HG02588 (cell line): ENCODE measurements around the gene SLC39A11.
"Not testable (repeated sequence)": the region's sequence is repeated elsewhere in the genome, so short reads cannot be mapped to it uniquely, and the experiment has no call there.

ENCODE experiments used
- ATAC-seq: cut with Tn5 transposase; IDR thresholded peaks from one replicate; pipeline ENCODE4 v1.9.1; 2021; ENCODE audit warnings: mild to moderate bottlenecking, moderate library complexity; ENCODE audit not compliant: unreplicated experiment

The SLC39A11 gene

DNA sequence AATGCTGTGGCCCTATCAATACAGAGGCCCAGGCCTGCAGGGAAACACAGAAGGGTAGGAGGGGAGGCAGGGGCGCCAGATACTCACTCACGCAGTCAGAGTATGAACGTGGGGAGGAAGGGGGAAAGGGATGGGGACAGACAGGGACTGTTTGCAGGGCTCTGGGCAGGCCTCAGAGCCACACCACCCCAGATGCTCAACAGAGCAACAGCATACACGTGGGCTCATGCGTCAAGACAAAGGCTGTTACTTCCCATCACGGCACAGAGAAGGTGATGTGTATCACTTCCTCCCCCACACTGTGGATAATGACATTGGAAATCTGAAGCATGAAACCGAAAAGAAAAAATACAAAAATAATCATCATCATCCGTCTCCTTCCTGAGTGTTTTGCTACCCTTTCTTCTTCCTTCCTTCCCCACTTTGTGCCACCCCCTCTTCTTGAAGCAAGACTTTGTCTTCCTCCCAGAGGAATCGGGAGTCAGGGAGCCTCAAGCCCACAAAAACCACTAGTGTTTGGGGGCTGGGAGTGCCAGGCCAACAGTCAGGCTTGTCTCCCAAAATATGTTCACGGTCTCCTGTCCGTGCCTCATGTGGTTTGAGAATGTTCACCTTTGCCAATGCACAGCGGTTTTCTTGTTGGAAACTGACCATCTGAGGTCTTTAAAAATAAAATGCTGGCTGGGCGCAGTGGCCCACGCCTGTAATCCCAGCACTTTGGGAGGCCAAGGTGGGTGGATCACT is 20.1 kb downstream of the SLC39A11 start:
- no peak for ATAC-seq

DNA sequence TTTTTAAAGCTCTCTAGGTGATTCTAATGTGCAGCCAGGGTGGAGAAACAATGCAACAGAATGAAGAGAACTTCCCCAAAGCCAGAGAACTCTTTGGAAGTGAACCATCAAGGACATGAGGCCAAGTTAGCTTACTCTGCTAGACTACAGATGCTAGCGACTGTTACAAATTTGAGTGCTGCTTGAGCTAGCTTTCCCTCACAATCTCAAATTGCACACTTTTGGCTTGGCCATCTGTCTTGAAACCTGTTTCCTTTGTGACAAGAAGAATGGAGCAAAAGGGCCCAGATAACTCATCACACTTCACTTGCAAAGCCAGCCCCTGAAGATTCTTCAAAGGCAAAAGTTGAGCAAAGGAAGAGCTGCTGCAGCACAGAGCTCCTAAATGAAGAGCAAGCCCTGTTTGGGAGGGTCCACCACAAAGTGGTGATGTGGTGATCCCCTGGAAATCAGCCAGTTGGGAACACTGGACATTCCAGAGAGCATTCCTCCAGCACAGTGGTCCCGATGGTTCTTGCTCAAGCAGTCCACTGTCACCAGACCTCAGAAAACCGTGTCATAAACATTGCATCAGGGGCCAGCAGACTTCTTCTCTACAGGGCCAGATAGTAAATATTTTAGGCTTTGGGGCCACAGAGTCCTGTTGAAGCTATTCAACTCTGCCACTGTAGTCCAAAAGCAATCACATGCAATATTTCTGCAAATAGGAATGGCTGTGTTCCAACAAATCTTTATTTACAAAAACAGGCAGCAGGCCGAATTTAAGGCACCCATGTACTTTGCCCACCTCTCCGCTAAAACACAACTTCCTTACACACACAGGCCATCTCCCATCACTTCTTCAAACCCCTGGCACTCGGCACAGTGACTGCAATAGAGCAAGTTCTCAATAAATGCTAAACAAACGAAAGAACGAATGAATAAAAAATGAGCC is 21.2 kb downstream of the SLC39A11 start:
- no peak for ATAC-seq

DNA sequence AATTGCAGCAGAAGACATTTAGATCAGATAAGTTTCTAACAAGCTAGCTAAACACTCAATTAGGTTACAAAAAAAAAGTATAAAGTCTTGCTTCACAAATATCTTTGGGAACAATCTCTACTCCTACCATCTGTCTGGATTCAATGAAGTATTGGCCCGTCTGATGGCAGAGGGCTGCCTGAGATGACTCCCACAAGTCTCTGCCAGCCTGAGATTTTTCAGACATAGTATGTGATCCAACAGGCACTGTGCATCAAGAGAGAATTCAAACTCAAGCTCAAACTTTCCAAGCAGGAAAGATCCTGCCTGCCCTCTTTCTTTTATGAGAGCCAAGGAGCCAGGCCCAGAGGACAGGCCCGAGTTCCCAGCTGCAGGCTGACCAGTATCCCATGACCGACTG is 22.6 kb downstream of the SLC39A11 start:
- no peak for ATAC-seq

GRCh38 chr17:73069164-73069770 is 23.2 kb downstream of the SLC39A11 start:
- ATAC-seq, result no peak

DNA sequence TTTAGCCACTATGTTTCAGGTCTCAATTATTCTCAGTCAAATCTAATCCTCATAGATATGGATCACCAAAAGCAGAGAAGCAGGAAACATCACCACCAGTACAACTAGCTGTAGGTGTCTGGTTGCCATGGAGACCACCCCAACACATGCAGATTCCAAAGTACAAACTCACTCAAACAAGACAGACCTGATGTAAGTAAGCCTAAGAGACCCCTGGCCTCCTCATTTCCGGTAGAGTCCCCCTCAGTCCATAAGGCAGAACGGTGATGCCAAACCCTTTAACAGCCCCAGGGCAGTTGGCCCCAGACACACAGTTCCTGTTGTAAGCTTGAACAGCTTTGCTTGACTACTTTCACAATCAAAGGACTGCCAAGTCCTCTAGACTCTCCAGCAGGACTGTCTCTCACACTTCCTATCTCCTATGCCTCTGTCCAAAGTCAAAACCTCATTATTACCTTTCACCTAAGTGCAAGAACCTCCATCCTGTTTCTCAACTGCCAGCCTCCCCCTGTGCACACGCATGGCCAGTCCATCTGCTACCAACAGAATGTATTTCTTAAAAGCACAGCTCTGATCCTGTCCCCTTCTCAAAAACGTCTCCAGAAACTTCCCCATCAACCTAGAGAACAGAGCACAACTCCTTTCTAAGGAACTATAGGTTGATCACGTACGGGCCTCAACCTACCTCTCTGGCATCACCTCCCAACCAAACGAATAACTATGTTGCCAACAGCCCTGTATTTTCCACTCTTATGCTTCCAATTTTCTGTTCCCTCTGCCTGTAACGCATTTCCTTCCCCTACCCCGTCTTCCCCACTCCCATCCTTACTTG is 23.9 kb downstream of the SLC39A11 start:
- no peak for ATAC-seq

DNA sequence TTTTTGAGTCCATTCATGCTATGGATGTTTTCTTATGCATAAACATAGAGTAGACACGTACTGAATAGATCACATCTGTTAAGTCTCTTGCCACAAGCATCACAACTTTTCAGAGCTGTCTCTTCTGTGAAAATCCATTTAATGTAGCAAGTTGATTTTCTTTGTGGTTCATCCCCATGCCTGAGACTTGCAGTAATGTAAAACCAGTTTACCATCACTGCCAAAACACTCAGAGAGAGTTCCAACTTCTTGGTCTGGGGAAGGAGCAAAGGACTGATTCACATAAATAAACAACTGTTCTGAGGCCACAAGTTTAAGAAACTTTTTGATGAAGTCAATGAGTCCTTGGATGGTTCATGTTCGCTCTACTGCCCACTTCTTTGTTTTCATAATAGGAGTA is 24.8 kb downstream of the SLC39A11 start:
- ATAC-seq, result not testable (repeated sequence)

DNA sequence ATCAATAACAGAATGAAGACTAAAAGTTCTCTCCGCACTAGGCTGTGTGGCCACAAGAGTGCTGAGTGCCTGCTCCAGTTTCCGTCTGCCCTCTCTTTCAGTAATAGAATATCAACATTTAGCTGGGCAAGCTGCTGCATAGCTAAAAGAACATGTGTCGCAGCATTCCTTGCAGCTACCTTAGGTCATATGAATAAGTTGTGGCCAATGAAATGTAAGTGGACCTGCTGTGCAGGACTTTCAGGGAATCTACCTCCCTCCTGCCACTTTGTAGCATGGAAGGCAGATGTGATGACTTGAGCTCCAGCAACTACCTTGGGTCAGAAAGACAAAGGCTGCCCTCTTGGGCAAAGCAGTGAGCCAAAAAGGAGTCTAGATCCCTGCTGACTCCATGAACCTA is 25.4 kb downstream of the SLC39A11 start:
- ATAC-seq, result no peak

DNA sequence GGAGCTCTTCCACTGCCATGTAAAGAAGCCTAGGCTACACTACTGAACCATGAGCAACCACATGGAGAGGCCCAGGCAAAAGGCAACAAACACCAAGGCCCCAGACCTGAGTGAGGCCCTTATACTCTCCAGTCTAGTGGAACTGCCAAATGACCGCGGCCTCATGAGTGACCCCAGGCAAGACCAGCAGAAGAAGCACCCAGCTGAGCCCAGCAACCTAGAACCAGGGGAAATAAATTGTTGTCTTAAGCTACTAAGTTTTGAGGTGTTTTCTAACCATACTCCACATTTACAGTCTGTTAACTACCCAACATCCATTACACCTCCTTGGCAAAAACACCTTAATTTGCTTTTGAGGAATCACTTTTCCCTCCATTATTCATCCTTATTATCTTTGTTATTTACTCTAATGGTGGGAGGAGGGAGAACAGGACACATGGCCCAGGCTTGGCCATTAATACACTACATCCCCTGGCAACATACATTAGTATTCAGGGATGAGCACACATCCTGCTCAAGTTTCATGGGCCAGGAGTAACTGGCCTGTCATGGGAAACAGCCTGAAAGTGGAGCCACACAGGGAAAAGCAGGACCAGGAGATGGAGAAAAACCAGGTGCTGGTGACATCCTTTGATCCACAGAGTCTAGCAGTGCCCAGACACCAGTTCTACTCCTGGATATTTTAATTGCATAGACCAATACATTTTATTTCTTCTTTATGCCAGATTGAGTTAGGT is 26.2 kb downstream of the SLC39A11 start:
- no peak for ATAC-seq

GRCh38 chr17:73065376-73065775 is 27.1 kb downstream of the SLC39A11 start:
- ATAC-seq, result no peak

GRCh38 chr17:73064084-73064938 is 28.2 kb downstream of the SLC39A11 start:
- ATAC-seq, result no peak

- ATAC-seq, result no peak
These were observed 29.8 kb downstream of the SLC39A11 start for GRCh38 chr17:73062726-73063125.

- ATAC-seq, result no peak
These were observed 31.3 kb downstream of the SLC39A11 start for GRCh38 chr17:73061161-73061560.

DNA sequence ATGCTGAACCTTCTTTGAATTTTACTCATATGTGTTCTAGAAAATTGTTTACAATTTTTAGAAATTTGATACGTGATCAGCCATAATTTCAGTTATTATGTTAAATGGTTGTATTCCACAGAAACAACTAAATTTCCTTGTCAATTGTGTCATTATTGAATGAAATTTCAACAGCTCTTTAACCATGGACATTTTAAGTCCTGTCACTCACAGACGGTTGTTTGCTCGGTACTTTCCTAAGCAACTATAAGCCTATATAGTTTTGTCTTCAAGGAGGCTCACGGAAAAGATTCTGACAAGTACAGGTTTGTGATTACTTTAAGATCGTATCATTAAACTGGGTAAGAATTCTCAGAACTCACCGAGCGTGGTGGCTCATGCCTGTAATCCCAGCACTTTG is 31.8 kb downstream of the SLC39A11 start:
- ATAC-seq, result no peak

- not testable (repeated sequence) for ATAC-seq
These were observed 32.8 kb downstream of the SLC39A11 start for GRCh38 chr17:73059713-73060112.

DNA sequence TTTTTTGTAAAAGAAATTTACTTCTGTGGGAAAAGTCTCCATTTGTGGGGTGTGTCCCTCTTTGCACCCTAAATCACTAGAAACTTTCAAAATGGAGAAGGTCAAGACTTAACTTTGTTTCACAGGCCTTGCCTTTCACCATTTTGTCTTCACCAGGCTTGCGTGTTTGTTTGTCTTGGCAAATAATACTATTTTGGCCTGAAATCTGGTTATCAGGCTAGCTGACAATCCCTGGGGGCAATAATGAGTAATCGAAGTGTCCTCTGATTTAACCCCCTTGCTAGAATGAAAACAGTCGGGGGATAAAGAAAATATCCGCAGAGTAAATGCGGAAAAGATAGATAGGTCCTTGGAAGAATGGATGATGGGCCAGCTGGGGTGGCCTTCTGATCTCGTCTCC is 34.5 kb downstream of the SLC39A11 start:
- ATAC-seq, result no peak

DNA sequence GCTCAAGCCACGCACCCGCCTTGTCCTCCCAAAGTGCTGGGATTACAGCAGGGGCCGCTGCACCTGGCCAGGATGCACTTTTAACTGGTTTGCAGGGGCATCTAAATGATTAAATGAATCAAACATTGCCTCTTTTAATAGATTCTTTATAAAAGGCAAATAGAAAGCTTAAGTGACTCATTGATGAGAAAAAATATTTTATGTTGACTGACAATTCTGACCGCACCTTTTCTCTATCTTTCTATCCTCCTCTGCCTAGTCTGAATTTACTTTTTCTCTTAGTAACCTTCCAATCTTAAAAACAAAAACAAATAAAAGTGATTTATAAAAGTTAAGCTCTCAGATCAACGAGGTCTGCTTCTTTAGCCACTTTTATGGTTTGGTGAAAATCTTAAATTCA is 35.3 kb downstream of the SLC39A11 start:
- no peak for ATAC-seq

GRCh38 chr17:73052923-73053322 is 39.6 kb downstream of the SLC39A11 start:
- no peak for ATAC-seq

DNA sequence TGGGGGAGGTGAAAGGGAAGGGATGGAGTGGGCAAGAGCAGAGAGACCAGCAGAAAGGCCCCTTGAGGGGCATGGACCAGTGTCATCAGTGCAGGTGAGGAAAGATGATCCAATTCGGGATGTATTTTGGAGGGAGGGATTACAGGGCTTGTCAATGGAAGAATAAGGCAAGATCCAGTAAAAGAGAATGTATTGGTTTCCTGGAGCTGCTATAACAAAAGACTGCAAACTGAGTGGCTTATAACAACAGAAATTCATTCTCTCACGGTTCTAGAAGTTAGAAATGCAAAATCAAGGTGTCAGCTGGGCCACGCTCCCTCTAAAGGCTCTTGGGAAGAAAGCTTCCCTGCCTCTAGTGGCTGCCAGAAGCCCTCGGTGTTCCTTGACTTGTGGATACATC is 41.7 kb downstream of the SLC39A11 start:
- no peak for ATAC-seq

DNA sequence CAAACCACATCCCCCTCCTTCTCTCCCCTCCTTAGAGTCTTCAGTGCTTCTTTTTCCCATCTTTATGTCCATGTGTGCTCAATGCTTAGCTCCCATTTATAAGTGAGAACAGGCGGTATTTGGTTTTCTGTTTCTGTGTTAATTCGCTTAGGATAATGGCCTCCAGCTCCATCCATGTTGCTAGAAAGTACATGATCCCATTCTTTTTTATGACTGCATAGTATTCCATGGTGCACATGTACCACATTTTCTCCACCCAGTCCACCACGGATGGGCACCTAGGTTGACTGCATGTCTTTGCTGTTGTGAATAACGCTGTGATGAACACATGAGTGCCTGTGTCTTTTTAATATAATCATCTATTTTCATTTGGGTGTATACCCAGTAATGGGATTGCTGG is 44.3 kb downstream of the SLC39A11 start:
- ATAC-seq, result no peak
